GM12878 (cell line): ENCODE measurements around the gene CUTA.
"Not testable (repeated sequence)": the region's sequence is repeated elsewhere in the genome, so short reads cannot be mapped to it uniquely, and the experiment has no call there.

Experiments
- CBX5 ChIP-seq: sonication (generic); IDR thresholded peaks from 2 replicates; pipeline ENCODE4 v1.6.1; 2016; ENCODE audit warnings: low read depth, moderate library complexity, mild to moderate bottlenecking, inconsistent platforms
- CEBPZ ChIP-seq: fragments of 150-350 bp; IDR thresholded peaks from 2 replicates; pipeline ENCODE4 v1.6.1; 2016; ENCODE audit warnings: low read depth, low read length
- CTCF ChIP-seq, 3 experiments: IDR thresholded peaks in 2 of 3; conservative IDR thresholded peaks in 1 of 3; 2 replicates each; pipeline ENCODE4 v1.5.1; 2011; ENCODE audit warnings: low read depth in 3 of 3, low read length in 3 of 3, mild to moderate bottlenecking in 3 of 3, control low read depth in 2 of 3, moderate library complexity in 2 of 3, inconsistent platforms in 1 of 3, mixed read lengths in 1 of 3; ENCODE audit not compliant: control insufficient read depth in 2 of 3, insufficient read depth in 1 of 3; ENCODE audit errors: extremely low read depth in 1 of 3
- EP300 ChIP-seq, 2 experiments: fragments of 150-350 bp in 1 of 2; IDR thresholded peaks; 2 replicates each; pipeline ENCODE4 v1.6.1; 2011 to 2012; ENCODE audit warnings: low read depth in 2 of 2, low read length in 2 of 2, borderline replicate concordance in 1 of 2, improper control_type of control experiment in 1 of 2, inconsistent platforms in 1 of 2; ENCODE audit not compliant: control insufficient read depth in 1 of 2
- FOXM1 ChIP-seq: IDR thresholded peaks from 2 replicates; pipeline ENCODE4 v1.6.1; 2012; ENCODE audit warnings: low read depth, mild to moderate bottlenecking, inconsistent platforms, low read length, moderate library complexity
- MTA3 ChIP-seq: IDR thresholded peaks from 2 replicates; pipeline ENCODE4 v1.6.1; 2012; ENCODE audit warnings: low read length, inconsistent platforms, borderline replicate concordance
- SMC3 ChIP-seq: IDR thresholded peaks from 2 replicates; pipeline ENCODE4 v1.6.1; 2011; ENCODE audit warnings: low read length, improper control_type of control experiment, borderline replicate concordance

- TF ChIP-seq MTA3; CTCF (IDR thresholded peaks at IDR 0.05 in 2 of 3, conservative IDR thresholded peaks at IDR 0.05 in 1 of 3; ENCODE audit: control insufficient read depth in 2 of 3, extremely low read depth in 1 of 3, insufficient read depth in 1 of 3, low read depth in 3 of 3, low read length in 3 of 3); CBX5; CEBPZ; EP300 (IDR thresholded peaks at IDR 0.05; ENCODE audit: borderline replicate concordance in 1 of 2, control insufficient read depth in 1 of 2, low read depth in 2 of 2, low read length in 2 of 2); SMC3; FOXM1: not testable (repeated sequence)
These were observed 19.3 kb downstream of the CUTA start for GRCh38 chr6:33398601-33399000.
